ENCODE data around the gene C10orf90.

The C10orf90 gene

DNA sequence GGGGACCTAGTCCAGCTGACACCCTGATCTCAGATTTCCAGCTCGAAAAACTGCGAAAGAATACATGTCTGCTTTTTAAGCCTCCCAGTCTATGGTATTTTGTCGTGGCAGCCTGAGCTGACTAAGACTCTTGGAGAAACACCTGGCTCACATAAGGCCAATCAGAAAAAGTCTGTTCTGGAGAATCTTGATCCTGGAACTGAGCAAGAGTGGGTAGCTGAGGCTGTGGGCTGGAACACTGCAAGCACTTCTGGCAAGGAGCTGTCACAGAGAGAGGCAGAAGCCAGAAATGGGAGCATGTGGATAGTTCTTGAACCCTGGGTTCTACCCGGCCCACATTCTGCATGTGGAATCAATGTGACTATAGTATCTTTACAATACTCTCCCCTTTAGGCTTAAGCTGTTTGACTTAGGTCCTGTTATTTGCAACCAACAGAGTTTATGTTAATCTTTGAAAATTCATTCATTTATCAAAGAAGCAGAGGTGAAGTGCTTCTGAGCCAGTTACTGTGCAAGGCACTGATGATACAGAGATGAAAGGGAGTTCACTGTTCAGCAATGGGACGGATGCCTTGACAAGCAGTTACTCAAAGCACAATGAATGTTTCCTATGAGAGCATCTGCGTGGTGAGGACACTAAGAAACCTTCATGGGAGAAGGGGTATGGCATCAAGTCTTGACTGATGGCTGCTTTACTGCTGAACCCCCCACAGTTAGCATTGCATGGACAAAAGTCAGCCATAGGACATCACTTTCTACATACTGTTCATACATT, 4.4 kb upstream of the C10orf90 start:
- DNase-seq (ENCODE audit: low read depth, low spot score) = no peak

DNA sequence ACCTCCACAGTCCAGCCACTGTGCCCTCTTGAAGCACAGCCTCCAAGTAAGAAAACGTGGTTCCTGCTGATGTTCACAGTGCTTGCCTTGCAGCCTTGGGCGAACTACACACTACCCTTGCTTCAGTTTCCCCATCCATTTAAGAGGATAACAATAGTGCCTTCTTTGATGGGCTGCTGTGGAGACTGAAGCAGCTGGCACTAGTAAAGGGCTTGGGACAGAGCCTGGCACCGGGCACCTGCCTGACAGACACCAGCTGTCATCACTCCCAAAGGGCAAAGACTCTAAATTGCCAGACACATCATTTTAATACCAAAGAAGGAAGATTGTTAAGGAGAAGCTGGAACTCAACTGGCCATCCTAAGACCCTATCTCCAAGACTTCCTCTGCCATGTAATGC, 3.1 kb upstream of the C10orf90 start:
- no peak for DNase-seq (ENCODE audit: low read depth, low spot score)

DNA sequence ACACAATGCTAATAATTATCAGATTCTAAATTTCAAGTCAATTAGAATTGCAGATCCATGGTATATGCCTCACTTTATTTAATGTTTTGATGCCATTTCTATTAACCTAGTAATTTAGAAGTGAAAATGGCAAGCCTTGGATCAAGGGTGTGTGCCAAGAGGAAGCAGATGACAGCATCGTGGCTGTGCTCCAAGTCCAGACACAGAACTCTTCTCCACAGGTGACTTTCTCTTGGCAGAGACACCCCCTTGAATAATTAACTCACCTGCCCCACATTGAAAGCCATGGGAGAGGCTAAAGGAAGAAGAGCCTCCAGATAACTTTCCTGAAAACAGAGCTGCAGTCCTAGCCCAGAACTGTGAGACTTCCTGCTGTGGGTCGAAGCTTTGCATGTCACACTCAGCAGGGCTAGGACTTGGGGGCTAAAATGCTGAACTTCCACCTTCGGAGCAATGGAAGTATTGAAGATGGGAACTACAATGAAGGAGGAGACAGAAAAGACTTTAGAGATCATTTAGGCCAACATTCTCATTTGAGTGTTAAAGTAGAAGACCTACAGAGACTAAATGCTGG, 996 bp upstream of the C10orf90 start:
- DNase-seq (ENCODE audit: low read depth, low spot score) = no peak

DNA sequence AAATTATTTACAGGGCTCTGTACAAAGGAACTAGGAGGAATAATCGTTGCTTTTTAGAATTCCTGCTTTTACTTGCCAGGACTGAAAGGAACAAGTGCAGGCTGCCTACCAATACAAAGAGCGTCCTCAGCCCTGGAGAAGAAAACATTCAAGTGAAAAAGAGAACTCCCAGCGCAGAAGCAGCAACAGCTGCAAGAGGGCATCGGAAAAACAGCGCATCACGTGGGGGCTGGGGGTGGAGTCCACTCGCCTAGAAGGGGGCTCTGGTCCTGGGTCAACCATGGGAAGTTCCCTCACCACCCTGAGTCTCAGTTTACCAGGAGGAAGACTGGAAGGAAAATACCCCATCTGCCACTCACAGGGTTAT, 385 bp upstream of the C10orf90 start:
- no peak for DNase-seq (ENCODE audit: low read depth, low spot score)

DNA sequence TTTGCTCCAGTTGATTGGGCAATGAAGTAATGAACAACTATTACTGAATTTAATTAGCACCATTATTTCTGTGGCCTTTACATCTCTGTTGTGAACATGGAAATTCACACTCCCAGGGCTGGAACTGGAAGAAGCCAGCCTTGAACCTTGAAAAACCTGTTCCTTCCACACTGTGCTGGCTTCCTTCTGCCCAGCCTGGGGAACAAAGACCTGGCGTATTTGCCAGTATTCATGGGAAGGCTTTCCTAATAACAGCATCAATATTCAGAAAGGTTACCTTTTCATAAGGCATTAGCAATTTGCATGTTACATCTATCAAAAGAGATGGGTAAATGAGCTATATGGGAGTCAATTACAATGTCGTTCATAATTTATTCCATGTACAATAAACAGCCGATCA, 1.3 kb downstream of the C10orf90 start:
- peak; percentile 7 for DNase-seq (ENCODE audit: low read depth, low spot score)

DNA sequence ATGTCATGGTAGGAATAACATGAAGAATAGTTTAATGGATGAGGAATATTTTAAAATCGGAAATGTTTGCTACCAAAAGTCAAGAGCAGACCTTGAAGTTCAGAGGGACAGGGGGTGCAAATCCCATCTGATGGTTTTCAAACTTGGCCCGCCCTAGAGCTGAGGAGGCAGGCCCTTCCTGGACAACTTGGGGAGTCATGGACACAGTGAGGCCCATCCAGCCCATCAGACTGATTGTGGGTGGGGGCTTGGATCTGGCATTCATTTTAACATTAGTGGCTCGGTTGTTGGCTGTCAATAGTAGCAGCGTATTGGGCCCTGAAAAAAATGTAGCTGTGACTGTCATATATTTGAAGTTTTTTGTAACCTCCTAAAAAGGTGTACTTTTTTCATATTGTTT, 2.0 kb downstream of the C10orf90 start:
- DNase-seq (ENCODE audit: low read depth, low spot score) = no peak

DNA sequence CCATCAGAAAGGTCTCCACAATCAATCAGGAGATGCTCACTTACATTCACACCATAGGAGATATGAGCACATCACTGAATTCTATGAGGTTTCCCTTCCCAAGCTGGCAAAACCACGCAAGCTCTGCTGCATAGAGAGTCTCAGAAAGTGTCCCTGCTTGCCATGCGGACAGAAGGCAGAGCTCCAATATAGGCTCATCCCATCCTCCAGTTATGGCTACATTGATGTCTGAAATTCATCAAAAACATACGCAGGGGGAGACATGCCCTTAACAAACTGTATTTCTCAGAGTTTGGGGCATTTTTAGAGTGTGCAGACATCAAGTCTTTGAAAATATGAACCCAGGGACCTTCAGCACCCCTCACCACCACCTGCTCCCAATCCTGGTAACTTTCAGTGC, 2.9 kb downstream of the C10orf90 start:
- DNase-seq (ENCODE audit: low read depth, low spot score) = no peak

DNA sequence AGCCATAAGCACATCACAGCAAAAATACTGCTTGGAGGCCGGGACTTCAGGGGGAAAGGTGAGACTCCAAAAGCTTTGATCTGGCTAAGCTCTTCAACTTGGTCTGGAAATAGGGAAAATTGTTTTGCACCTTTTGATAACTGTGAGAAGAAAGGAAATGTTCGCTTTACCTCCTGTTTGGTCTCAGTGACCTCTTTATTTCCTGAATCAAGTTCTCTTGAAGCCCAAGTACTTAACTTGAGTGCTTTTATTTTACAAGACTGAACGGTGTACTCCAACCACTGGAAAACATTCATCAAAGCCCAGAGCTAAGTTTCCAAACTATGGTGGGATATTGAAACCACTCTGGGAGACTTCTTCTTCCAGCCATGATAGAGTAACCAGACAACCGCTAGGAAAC, 5.3 kb downstream of the C10orf90 start:
- DNase-seq (ENCODE audit: low read depth, low spot score) = no peak

DNA sequence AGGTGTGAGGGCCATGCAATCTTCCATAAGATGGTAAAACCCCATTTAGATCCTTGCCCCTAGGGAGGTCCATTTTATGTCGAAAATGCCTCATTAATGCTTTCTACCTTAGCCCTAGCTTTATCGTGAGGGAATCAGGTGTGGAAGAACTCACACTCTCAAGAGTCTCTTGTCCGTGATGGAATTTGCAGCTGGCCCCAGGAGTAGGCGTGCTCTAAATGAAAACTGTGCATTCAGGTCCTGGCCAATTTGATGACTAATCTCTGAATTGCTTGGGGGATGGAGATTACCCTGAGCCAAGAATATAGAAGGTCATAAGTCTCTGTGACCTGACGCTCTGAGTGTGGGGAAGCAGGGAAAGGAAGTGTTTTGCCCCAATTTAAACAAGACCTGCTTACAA, 6.6 kb downstream of the C10orf90 start:
- DNase-seq (ENCODE audit: low read depth, low spot score) = no peak

DNA sequence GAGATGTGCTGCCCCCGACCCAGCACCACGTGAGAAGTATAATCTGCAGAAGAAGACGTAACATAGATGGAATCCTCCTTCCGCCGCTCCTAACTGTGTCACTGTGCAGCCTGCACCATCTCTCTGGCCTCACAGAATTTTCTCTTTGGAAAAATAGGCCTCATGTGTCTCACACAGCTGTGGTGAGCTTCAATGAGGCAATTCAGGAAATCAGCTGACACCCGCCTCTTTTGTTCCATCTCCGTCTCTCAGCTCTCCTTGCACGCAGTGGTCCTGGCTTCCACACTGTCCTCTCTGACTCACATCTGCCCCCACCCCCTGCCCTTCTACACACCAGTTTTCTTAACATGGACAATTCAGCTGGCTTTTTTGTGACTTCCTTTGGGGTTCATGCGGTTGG, 7.2 kb downstream of the C10orf90 start:
- DNase-seq (ENCODE audit: low read depth, low spot score) = no peak

DNA sequence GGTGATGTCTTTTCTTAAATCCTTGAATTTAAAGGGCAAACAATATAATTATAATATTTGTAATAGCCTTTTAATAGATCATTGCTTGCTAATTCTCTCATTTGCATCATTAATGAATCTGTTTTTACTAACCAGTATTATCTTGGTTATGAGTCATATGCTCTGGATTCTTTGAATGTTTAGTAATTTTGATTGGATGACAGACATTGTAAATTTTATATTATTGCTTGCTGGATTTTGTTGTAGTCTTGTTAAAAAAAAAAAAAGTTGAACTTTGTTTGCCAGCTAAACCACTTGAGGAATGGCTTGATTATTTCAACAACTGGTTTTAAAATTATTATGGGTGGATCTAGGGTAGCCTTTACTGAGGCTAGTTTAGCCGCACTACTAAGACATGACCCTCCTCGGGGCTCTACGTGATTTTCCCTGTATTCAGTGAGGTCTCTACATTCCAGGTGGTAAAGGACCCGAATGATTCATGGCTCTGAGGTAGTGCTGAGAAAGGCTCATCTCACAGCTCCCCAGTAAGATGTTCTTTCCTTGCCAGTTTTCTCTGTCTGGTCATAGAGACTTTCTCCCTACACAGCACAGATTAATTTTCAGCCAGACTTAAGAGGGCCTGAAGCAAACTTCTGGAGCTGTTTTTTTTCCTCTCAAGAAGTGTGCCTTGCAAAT, 8.5 kb downstream of the C10orf90 start:
- no peak for DNase-seq (ENCODE audit: low read depth, low spot score)

DNA sequence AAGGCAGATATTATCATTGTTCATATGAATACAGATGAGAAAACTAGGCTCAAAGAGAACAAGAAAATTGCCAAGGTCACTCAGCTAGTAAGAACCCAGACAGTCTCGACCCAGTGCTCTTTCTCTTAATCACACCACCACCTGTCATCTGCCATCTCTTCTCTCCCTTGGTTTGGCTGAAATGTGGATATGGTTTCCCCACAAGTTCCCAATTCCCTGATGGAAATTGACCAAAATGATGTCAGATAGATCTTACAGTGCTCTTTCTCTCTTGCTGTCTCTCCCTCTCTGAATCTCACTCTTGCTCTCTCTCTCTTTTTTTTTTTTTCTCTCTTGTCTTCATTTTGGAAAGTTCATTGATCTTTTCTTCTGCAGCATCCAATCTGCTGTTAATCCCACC, 9.1 kb downstream of the C10orf90 start:
- DNase-seq (ENCODE audit: low read depth, low spot score) = no peak

DNA sequence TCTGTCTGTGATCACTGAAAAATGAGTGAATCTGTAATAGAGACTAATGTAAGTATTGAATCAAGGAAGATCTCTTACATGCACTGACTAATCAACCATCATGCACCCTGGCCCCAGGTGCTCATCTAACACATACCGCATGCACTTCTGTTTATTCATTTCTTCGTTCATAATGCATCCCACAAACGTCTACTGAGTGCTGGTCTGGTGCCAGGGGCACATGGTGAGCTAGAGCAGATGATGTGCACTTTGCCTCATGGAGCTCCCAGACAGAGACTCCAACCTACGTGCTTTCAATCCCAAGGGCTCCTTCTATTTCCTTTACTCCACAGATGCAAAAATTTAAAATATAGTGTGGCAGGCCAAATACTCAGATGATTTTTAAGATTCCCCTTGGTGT, 10.7 kb downstream of the C10orf90 start:
- no peak for DNase-seq (ENCODE audit: low read depth, low spot score)

DNA sequence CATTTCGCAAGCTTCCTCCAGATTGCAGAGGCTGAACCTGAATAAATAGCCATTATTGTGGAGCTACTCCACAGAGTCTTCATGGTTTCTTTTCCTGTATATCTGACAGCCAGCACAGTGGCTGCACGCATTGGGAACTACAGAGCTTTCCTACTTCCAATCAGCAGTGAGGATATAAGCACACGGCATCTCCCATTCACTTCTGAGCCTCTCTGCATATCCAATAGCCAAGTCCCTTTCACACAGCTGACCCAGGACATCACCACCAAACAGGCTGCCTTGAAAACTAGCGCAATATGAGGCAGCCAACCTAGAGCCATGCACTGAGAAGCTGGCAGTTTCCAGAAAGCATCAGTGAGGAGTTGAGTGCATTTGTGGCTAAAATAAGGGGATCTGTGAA, 11.6 kb downstream of the C10orf90 start:
- DNase-seq (ENCODE audit: low read depth, low spot score) = no peak

DNA sequence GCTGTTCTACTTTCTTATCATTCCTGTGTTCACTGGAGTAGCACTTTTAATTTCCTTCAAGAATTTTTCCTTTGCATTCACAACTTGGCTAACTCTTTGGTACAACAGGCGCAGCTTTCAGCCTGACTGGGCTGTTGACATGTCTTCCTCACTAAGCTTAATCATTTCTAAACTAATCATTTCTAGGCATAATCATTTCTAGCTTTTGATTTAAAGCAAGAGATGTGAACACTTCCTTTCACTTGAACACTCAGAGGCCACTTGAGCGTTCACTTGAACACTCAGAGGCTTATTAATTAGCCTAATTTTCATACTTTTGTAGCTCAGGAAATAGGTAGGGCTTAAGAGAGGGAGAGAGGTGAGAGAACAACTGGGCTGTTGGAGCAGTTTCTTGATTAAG, 15.9 kb downstream of the C10orf90 start:
- no peak for DNase-seq (ENCODE audit: low read depth, low spot score)

DNA sequence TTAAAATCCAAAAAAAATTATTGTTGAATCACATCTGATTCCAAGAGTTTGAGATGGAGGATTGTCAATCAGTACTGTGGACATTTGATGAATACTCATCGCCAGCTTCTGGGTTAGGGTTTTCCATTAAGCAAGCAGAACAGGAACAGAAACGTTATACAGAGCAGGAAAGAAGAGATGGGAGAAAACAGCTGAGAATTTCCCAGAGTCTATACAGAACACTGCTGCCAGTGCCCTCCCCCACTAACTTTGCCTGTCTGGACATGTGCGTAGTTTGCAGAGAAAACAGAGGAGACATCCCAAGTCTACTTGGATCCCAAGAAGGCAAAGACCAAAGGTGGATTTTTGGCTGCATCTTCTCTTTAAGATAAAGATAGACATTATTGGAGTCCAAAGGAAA, 19.0 kb downstream of the C10orf90 start:
- DNase-seq (ENCODE audit: low read depth, low spot score) = no peak

DNA sequence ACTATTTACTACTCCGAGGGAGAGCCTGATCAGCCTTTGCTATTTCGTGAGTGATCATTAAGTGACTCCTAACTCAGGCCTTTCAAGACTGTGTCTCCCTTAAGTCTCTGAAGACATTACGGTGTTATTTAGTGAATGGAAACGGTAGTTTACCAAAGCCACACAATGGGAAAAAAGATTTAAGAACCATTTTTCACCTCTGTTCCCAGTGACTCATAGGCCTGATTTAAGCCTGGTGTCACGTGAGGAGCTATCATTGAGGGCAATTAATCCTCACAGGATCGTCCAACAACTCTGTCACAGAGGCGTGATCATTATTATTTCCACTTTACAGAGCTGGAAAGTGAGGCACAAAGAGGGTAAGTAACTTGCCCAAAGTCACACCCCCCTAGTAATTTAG, 20.3 kb downstream of the C10orf90 start:
- DNase-seq (ENCODE audit: low read depth, low spot score) = no peak

DNA sequence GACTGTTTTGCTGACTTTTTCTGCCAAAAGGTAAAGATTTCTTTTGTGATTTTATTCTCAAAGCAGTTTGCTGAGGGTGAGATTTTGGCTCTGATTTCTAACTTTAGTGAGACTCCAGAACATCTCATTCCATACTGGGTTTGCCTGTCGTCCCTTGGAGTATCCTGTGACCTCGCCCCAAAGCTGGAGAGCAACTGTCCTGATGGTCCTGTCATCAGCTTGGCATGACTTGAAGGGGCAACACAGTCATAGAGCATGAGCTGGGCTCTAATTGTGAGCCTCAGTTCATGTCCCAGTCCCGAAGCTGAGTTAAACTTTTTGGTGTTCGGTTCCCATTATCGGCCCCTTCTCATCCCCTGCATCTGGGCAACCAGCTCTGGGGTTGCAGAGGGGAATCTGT, 23.4 kb downstream of the C10orf90 start:
- DNase-seq (ENCODE audit: low read depth, low spot score) = no peak

DNA sequence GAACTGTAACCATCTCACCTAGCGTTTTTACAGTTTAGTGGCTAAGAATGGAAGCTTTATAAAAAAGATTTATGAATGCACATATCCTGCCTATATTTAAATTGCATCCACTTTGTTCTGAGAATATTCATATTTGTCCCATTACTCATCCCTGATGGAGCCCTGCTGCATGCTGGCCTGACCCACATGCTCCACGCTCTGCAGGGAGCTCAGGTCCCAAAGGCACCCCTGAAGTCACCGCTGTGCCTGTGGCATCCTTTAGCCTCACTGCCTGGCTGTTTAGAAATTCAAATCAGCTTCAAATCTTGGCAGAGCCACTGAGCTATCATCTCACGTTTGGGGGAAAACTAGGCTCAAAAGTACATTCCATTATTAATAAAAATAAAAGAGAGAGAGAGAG, 24.4 kb downstream of the C10orf90 start:
- no peak for DNase-seq (ENCODE audit: low read depth, low spot score)

DNA sequence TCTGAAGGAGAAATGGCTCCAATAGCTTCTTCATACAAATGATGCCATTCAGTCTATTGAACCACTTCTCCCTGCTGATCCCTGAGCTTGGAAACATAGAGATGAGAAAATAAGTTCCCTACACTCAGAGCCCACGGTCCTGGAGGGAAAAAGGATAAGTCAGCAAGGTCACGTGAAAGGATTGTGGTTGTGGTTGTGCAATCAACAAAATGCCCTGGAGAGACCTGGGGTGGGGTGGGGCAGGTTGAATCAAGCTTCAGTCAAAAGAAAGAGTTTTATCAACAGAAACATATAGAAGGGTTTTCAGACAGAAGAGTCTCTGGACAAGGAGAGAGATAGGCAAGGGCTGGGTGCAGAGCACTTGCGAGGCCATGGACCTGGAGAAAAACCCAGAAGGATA, 30.1 kb downstream of the C10orf90 start:
- DNase-seq (ENCODE audit: low read depth, low spot score) = no peak

DNA sequence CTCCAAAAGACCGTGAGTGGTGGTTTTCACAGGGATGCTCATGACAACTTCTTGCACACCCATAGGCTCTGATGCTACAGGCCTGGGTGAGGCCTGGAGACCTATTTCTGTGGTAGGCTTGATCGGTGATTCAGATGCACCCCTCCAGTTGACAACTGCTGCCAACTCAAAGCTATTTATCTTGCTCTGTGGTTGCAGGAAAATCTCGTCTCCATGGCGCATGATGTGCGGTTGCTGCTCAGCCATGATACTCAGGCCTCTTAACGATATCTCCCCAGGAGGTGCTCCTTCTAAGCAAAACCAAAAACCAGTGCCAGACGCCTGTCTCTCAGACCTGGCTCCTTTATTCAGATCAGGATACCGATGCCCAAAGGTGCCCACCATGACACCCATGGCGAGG, 31.4 kb downstream of the C10orf90 start:
- no peak for DNase-seq (ENCODE audit: low read depth, low spot score)

DNA sequence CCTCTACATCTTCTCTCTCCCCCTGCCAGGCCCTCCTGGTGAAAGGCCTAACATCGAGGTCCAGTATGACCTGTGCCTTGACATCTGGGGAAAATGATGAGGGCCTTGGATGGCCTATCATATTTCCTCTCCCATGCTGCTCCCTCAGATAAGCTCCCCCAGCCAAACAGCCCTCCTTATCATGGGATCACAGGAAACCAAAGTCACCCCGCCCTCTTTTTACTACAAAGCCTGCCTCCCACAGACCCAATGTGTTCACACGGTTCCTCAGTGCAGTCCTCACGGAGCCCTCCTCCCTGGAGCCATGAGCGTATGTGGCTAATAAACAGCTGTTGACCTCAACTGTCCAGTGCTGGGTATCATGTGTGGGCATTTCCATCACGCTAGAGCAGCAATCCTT, 32.0 kb downstream of the C10orf90 start:
- no peak for DNase-seq (ENCODE audit: low read depth, low spot score)

DNA sequence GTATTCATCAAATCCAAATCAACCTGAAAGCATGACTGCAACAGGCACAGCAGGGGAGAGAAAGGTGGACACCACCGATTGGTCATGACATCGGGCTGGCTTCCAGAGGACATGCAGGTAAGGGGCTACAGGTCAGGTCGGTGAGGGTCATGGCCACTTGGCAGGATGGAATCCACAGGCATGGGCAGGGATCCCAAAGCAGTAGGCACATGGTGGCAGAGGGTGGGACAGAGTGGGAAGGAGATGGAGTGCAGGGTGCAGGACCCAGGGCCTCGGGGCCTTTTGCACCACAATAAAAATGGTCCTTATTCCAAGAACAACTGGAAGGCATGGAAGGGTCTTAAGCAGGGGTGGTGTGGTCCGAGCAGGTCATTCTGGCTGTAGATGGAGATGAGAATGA, 33.0 kb downstream of the C10orf90 start:
- no peak for DNase-seq (ENCODE audit: low read depth, low spot score)

All from ELF-1 (cell line).